HEK293 (cell line): Measurements from ENCODE around the gene SLC39A3.
"Not testable (repeated sequence)": the region's sequence is repeated elsewhere in the genome, so short reads cannot be mapped to it uniquely, and the experiment has no call there.

Experiments
- CTCF ChIA-PET: fragments of 350-600 bp; formaldehyde crosslinking; extraction: SDS; loops from one replicate; lab custom pipeline; 2021; ENCODE audit warnings: antibody characterized with exemption; lab: Yijun Ruan, JAX
- POLR2A ChIA-PET: fragments of 300-600 bp; formaldehyde crosslinking; extraction: SDS; loops from one replicate; lab custom pipeline; 2020; ENCODE audit warnings: antibody characterized with exemption, inconsistent platforms; lab: Yijun Ruan, JAX
- H3K27ac ChIP-seq: fragments of 200-500 bp; sonication (Bioruptor generic); 2 replicates; pipeline ENCODE4 v1.5.1; 2014; ENCODE audit warnings: low read depth, low read length, control low read depth, inconsistent platforms; ENCODE audit errors: extremely low read depth
- H3K36me3 ChIP-seq, 2 experiments: fragments of 200-500 bp in 1 of 2; sonication (Bioruptor generic) in 1 of 2; 1 replicate in 1 of 2; 2 replicates in 1 of 2; pipeline ENCODE4 v1.5.1; 2014 to 2017; ENCODE audit warnings: inconsistent platforms in 2 of 2, low read length in 2 of 2; ENCODE audit not compliant: control insufficient read depth in 2 of 2, insufficient read depth in 1 of 2
- H3K4me1 ChIP-seq: fragments of 200-500 bp; sonication (Bioruptor generic); 2 replicates; pipeline ENCODE4 v1.5.1; 2014; ENCODE audit warnings: mild to moderate bottlenecking, low read length, inconsistent platforms; ENCODE audit not compliant: control insufficient read depth, insufficient read depth
- H3K4me3 ChIP-seq: 2 replicates; pipeline ENCODE4 v1.5.1; 2011; ENCODE audit warnings: low read depth, mild to moderate bottlenecking, control low read depth, low read length, moderate library complexity
- H3K9me3 ChIP-seq: fragments of 200-500 bp; sonication (Bioruptor generic); 2 replicates; pipeline ENCODE4 v1.5.1; 2014; ENCODE audit warnings: low read depth, low read length, inconsistent platforms; ENCODE audit not compliant: control insufficient read depth, insufficient read depth
- EGR2 ChIP-seq: fragments of 450-650 bp; formaldehyde crosslinking; IDR thresholded peaks from 2 replicates; pipeline ENCODE4 v1.5.1; 2016; ENCODE audit warnings: low read depth, missing biosample characterization, missing genetic modification characterization
- GFI1B ChIP-seq: fragments of 450-650 bp; formaldehyde crosslinking; IDR thresholded peaks from 2 replicates; pipeline ENCODE4 v1.5.1; 2016; ENCODE audit warnings: missing biosample characterization, missing genetic modification characterization
- KLF16 ChIP-seq: fragments of 450-650 bp; formaldehyde crosslinking; IDR thresholded peaks from 2 replicates; pipeline ENCODE4 v1.5.1; 2017; ENCODE audit warnings: missing biosample characterization, missing genetic modification characterization
- KLF7 ChIP-seq: fragments of 450-650 bp; formaldehyde crosslinking; IDR thresholded peaks from 2 replicates; pipeline ENCODE4 v1.5.1; 2016; ENCODE audit warnings: missing biosample characterization, missing genetic modification characterization, borderline replicate concordance
- SP7 ChIP-seq: fragments of 450-650 bp; formaldehyde crosslinking; IDR thresholded peaks from 2 replicates; pipeline ENCODE4 v1.5.1; 2016; ENCODE audit warnings: missing biosample characterization, missing genetic modification characterization
- YY1 ChIP-seq: fragments of 450-650 bp; formaldehyde crosslinking; IDR thresholded peaks from 2 replicates; pipeline ENCODE4 v1.5.1; 2018; ENCODE audit warnings: missing biosample characterization, missing genetic modification characterization
- ZBTB7A ChIP-seq: fragments of 450-650 bp; formaldehyde crosslinking; IDR thresholded peaks from 2 replicates; pipeline ENCODE4 v1.5.1; 2016; ENCODE audit warnings: low read depth, missing biosample characterization, missing genetic modification characterization
- ZFHX2 ChIP-seq: fragments of 450-650 bp; formaldehyde crosslinking; conservative IDR thresholded peaks from 2 replicates; pipeline ENCODE4 v1.5.1; 2016; ENCODE audit warnings: missing biosample characterization, missing genetic modification characterization
- ZNF121 ChIP-seq: fragments of 450-650 bp; formaldehyde crosslinking; IDR thresholded peaks from 2 replicates; pipeline ENCODE4 v1.5.1; 2016; ENCODE audit warnings: missing biosample characterization, missing genetic modification characterization
- ZNF184 ChIP-seq: fragments of 450-650 bp; IDR thresholded peaks from 2 replicates; pipeline ENCODE4 v1.5.1; 2018; ENCODE audit warnings: missing biosample characterization, mild to moderate bottlenecking, missing genetic modification characterization
- ZNF19 ChIP-seq: fragments of 450-650 bp; formaldehyde crosslinking; IDR thresholded peaks from 2 replicates; pipeline ENCODE4; 2016; ENCODE audit warnings: missing biosample characterization, missing genetic modification characterization, low read depth
- ZNF24 ChIP-seq: fragments of 450-650 bp; formaldehyde crosslinking; IDR thresholded peaks from 2 replicates; pipeline ENCODE4 v1.5.1; 2016; ENCODE audit warnings: missing biosample characterization, missing genetic modification characterization
- ZNF248 ChIP-seq: fragments of 450-650 bp; formaldehyde crosslinking; IDR thresholded peaks from 2 replicates; pipeline ENCODE4 v1.5.1; 2017; ENCODE audit warnings: missing biosample characterization, missing genetic modification characterization
- ZNF366 ChIP-seq: fragments of 450-650 bp; formaldehyde crosslinking; conservative IDR thresholded peaks from 2 replicates; pipeline ENCODE4 v1.5.1; 2016; ENCODE audit warnings: missing biosample characterization, missing genetic modification characterization
- ZNF433 ChIP-seq: fragments of 450-650 bp; formaldehyde crosslinking; IDR thresholded peaks from 2 replicates; pipeline ENCODE4 v1.5.1; 2016; ENCODE audit warnings: missing biosample characterization, missing genetic modification characterization, low read depth
- ZNF48 ChIP-seq: fragments of 450-650 bp; formaldehyde crosslinking; IDR thresholded peaks from 2 replicates; pipeline ENCODE4 v1.5.1; 2016; ENCODE audit warnings: missing biosample characterization, missing genetic modification characterization
- ZNF654 ChIP-seq: fragments of 450-650 bp; formaldehyde crosslinking; IDR thresholded peaks from 2 replicates; pipeline ENCODE4 v1.5.1; 2016; ENCODE audit warnings: low read depth, missing biosample characterization, missing genetic modification characterization
- ZNF701 ChIP-seq: fragments of 450-650 bp; formaldehyde crosslinking; IDR thresholded peaks from 2 replicates; pipeline ENCODE4 v1.5.1; 2016; ENCODE audit warnings: missing biosample characterization, missing genetic modification characterization
- ZNF76 ChIP-seq: fragments of 450-650 bp; formaldehyde crosslinking; IDR thresholded peaks from 2 replicates; pipeline ENCODE4; 2016; ENCODE audit warnings: low read depth, missing biosample characterization, missing genetic modification characterization, borderline replicate concordance
- ZNF843 ChIP-seq: fragments of 450-650 bp; formaldehyde crosslinking; IDR thresholded peaks from 2 replicates; pipeline ENCODE4 v1.5.1; 2016; ENCODE audit warnings: missing biosample characterization, missing genetic modification characterization

Gene SLC39A3

GRCh38 chr19:2713170-2713569 is 26.6 kb downstream of the SLC39A3 start:
- peaks cover 0 to 26% of the 10 kb centered on the region in 2 experiments; a peak in 1 of 3 replicates for H3K36me3 ChIP-seq
- H3K4me3 ChIP-seq, POLR2A ChIA-PET, H3K9me3 ChIP-seq, H3K4me1 ChIP-seq, CTCF ChIA-PET, H3K27ac ChIP-seq: not testable (repeated sequence)
- TF ChIP-seq EGR2 (tag by site-specific recombination) (peak; percentile 71), ZFHX2 (tag by site-specific recombination) (peak; percentile 60)

DNA sequence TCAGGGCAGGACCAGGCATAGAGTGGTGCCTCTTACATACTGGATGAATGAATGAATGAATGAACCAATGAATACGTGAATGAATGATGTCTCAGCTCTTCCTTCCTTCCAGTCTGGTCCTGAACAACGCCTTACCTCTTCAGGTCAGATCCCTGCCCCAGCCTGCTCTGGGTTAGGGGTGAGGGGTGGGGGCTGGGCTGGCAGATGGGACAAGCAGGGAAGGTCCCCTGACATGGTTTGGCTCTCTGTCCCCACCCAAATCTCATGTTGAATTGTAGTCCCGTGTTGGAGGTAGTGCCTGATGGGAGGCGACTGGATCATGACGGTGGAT is 28.0 kb downstream of the SLC39A3 start:
- peaks cover 0 to 16% of the 10 kb centered on the region in 2 experiments; a peak in 1 of 3 replicates for H3K36me3 ChIP-seq
- no peak overlapping the region for H3K27ac ChIP-seq
- no peaks in the 10 kb centered on the region for H3K4me1 ChIP-seq
- H3K9me3 ChIP-seq = no peaks in the 10 kb centered on the region
- TF ChIP-seq ZNF48 (no peak), ZNF24 (peak; percentile 90)
- TF ChIP-seq, all 188 proteins: peak for 1
- POLR2A ChIA-PET = no interaction called here
- H3K4me3 ChIP-seq = no peak overlapping the region
- CTCF ChIA-PET = no interaction called here

- Histone ChIP-seq H3K4me3 (no peak overlapping the region), H3K27ac (no peak overlapping the region), H3K4me1 (no peaks in the 10 kb centered on the region), H3K36me3 (peaks cover 0 to 12% of the 10 kb centered on the region in 2 experiments; a peak in 1 of 3 replicates), H3K9me3 (no peaks in the 10 kb centered on the region)
- TF ChIP-seq ZNF366 (tag by site-specific recombination) (no peak), KLF16 (tag by site-specific recombination) (no peak), ZNF843 (tag by site-specific recombination) (no peak), SP7 (tag by site-specific recombination) (no peak), GFI1B (no peak), ZNF19 (tag by site-specific recombination) (no peak), YY1 (tag by site-specific recombination) (no peak), ZBTB7A (no peak), ZNF701 (tag by site-specific recombination) (no peak), EGR2 (tag by site-specific recombination) (no peak), ZNF433 (tag by site-specific recombination) (no peak), ZNF654 (tag by site-specific recombination) (no peak), ZNF184 (no peak), KLF7 (tag by site-specific recombination) (no peak), ZNF76 (tag by site-specific recombination) (no peak)
- CTCF ChIA-PET = interaction anchor here (0.7 kb wide), 1 partner anchor 94 kb away, joined by 3 read pairs; no protein-coding TSS in a partner anchor
- POLR2A ChIA-PET = interaction anchor here (0.5 kb wide), 1 partner anchor 1531 kb away, joined by 7 read pairs; no protein-coding TSS in a partner anchor
These were observed 28.5 kb downstream of the SLC39A3 start for GRCh38 chr19:2711172-2711874.

DNA sequence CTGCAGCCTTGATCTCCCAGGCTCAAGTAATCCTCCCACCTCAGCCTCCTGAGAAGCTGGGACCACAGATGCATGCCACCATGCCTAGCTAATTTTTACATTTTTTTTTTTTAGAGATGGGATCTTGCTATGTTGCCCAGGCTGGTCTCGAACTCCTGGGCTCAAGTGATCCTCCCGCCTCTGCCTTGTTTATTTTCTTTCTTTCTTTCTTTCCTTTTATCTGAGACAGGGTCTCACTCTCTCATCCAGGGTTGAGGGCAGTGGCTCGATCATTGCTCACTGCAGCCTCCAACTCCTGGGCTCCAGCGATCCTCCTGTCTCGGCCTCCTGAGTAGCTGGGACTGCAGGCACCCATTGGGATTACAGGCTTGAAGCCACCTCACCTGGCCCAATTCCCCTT is 33.6 kb downstream of the SLC39A3 start:
- H3K9me3 ChIP-seq = no peaks in the 10 kb centered on the region
- H3K36me3 ChIP-seq = no peaks in the 10 kb centered on the region
- no peaks in the 10 kb centered on the region for H3K4me1 ChIP-seq
- no peak overlapping the region for H3K27ac ChIP-seq
- TF ChIP-seq ZNF121 (tag by site-specific recombination) = peak; percentile 83; the same call in 1 of the 2 replicates
- TF ChIP-seq ZNF248 (tag by site-specific recombination) = no peak
- ChIA-PET POLR2A (no interaction called here), CTCF (no interaction called here)
- H3K4me3 ChIP-seq = no peak overlapping the region
